ENCODE results near the gene FXYD4.

DNA sequence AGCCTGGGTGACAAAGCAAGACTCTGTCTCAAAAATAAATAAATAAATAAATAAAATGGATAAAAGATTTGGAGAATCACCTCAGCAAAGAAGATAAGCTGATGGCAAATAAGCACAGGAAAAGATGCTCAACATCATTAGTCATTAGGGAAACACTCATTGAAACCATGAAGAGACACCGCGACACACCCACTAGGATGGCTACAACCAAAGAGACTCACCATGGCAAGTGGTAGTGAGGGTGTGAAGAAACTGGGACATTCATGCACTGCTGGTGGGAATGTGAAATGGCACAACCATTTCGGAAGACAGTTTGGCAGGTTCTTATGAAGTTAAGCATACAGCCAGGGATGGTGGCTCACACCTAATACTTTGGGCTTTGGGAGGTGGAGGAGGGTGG lies 37.8 kb upstream of the FXYD4 start:
- TF ChIP-seq ZBTB7A (IDR thresholded peaks at IDR 0.05; ENCODE audit: low read depth) (no peak), RAD21 (IDR thresholded peaks at IDR 0.05; ENCODE audit: low read depth) (no peak), YY1 (IDR thresholded peaks at IDR 0.05; ENCODE audit: low read depth) (no peak), TAF1 (IDR thresholded peaks at IDR 0.05; ENCODE audit: low read depth) (no peak), TCF12 (IDR thresholded peaks at IDR 0.05; ENCODE audit: low read depth) (no peak), EP300 (IDR thresholded peaks at IDR 0.05; ENCODE audit: borderline replicate concordance) (no peak), FOXM1 (IDR thresholded peaks at IDR 0.05; ENCODE audit: borderline replicate concordance, low read depth) (no peak)
- TF ChIP-seq, protein P1, sequence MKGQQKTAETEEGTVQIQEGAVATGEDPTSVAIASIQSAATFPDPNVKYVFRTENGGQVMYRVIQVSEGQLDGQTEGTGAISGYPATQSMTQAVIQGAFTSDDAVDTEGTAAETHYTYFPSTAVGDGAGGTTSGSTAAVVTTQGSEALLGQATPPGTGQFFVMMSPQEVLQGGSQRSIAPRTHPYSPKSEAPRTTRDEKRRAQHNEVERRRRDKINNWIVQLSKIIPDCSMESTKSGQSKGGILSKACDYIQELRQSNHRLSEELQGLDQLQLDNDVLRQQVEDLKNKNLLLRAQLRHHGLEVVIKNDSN (IDR thresholded peaks at IDR 0.05), result no peak
- TF ChIP-seq, protein P2, sequence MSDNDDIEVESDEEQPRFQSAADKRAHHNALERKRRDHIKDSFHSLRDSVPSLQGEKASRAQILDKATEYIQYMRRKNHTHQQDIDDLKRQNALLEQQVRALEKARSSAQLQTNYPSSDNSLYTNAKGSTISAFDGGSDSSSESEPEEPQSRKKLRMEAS (IDR thresholded peaks at IDR 0.05), result no peak
- TF ChIP-seq, protein P3, sequence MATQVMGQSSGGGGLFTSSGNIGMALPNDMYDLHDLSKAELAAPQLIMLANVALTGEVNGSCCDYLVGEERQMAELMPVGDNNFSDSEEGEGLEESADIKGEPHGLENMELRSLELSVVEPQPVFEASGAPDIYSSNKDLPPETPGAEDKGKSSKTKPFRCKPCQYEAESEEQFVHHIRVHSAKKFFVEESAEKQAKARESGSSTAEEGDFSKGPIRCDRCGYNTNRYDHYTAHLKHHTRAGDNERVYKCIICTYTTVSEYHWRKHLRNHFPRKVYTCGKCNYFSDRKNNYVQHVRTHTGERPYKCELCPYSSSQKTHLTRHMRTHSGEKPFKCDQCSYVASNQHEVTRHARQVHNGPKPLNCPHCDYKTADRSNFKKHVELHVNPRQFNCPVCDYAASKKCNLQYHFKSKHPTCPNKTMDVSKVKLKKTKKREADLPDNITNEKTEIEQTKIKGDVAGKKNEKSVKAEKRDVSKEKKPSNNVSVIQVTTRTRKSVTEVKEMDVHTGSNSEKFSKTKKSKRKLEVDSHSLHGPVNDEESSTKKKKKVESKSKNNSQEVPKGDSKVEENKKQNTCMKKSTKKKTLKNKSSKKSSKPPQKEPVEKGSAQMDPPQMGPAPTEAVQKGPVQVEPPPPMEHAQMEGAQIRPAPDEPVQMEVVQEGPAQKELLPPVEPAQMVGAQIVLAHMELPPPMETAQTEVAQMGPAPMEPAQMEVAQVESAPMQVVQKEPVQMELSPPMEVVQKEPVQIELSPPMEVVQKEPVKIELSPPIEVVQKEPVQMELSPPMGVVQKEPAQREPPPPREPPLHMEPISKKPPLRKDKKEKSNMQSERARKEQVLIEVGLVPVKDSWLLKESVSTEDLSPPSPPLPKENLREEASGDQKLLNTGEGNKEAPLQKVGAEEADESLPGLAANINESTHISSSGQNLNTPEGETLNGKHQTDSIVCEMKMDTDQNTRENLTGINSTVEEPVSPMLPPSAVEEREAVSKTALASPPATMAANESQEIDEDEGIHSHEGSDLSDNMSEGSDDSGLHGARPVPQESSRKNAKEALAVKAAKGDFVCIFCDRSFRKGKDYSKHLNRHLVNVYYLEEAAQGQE (IDR thresholded peaks at IDR 0.05; ENCODE audit: low read depth), result no peak

Measured in Ishikawa (cell line).